ENCODE measurements around the gene ANKRD34A.

The ANKRD34A gene

DNA sequence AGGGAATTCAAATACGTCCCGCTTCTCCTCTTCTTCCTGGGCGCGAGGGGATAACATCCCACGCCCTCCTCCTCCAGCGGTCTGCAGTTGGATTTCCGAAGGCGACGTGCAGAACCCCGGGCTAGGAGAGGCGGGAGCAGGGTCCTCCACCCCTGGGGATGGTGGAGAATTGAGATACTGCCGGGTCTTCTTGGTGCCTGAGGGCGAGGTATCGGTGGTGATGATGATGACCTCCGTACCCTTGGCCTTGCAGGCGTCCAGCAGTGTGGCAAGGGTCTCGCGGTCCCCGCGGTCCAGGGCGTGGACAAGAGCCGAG, 3.3 kb downstream of the ANKRD34A start:
- Histone ChIP-seq H3K27me3 (peaks cover 47% of the 10 kb centered on the region), H3K36me3 (no peaks in the 10 kb centered on the region), H3K4me1 (ENCODE audit: control insufficient read depth in 1 of 2, insufficient read depth in 1 of 2, low read depth in 1 of 2, low read length in 1 of 2) (peaks cover 84 to 85% of the 10 kb centered on the region in 2 experiments), H3K4me3 (ENCODE audit: low read depth in 1 of 2, low read length in 1 of 2) (peak overlapping the region; percentile 66 to 71), H3K9me3 (no peaks in the 10 kb centered on the region), H3K27ac (no peak overlapping the region)
- TF ChIP-seq, protein P1, sequence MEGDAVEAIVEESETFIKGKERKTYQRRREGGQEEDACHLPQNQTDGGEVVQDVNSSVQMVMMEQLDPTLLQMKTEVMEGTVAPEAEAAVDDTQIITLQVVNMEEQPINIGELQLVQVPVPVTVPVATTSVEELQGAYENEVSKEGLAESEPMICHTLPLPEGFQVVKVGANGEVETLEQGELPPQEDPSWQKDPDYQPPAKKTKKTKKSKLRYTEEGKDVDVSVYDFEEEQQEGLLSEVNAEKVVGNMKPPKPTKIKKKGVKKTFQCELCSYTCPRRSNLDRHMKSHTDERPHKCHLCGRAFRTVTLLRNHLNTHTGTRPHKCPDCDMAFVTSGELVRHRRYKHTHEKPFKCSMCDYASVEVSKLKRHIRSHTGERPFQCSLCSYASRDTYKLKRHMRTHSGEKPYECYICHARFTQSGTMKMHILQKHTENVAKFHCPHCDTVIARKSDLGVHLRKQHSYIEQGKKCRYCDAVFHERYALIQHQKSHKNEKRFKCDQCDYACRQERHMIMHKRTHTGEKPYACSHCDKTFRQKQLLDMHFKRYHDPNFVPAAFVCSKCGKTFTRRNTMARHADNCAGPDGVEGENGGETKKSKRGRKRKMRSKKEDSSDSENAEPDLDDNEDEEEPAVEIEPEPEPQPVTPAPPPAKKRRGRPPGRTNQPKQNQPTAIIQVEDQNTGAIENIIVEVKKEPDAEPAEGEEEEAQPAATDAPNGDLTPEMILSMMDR (IDR thresholded peaks at IDR 0.05) = no peak

DNA sequence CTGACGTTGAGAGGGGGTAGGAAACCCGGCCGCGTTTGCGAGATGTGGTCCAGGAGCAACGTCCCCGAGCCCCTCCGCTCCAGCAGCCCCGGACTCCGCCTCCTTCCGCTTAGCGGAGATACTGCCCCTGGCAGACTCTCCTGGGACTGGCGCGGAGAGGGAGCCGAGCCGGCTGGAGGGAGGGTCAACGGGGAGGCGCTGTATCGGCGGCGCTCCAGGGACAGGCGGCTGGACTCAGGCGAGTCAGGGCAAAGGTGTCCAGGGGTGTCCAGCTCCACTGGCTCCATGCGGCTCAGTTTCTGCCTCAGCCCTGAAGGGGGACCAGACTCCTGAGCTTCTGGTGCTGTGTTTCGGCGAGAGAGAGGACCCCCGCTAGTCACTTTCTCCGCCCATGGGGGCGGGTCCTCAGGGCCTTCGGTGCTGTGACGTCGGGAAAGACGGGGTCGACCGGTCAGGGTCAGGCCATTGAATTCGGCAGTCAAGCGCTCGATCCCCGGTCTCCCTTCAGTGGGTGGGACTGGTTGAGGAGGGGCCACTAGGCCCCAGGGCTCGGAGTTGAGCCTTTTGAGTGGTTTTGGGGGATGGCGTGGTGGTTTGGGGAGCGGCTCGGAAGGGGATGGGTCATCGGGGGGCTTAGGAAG, 3.8 kb downstream of the ANKRD34A start:
- TF ChIP-seq, protein P1 (IDR thresholded peaks at IDR 0.05) = no peak
- Histone ChIP-seq H3K4me1 (ENCODE audit: control insufficient read depth in 1 of 2, insufficient read depth in 1 of 2, low read depth in 1 of 2, low read length in 1 of 2) (peaks cover 84 to 90% of the 10 kb centered on the region in 2 experiments), H3K27me3 (peaks cover 47% of the 10 kb centered on the region), H3K4me3 (ENCODE audit: low read depth in 1 of 2, low read length in 1 of 2) (peak overlapping the region; percentile 66 to 71), H3K9me3 (no peaks in the 10 kb centered on the region), H3K27ac (peak overlapping the region; percentile 26), H3K36me3 (no peaks in the 10 kb centered on the region)

DNA sequence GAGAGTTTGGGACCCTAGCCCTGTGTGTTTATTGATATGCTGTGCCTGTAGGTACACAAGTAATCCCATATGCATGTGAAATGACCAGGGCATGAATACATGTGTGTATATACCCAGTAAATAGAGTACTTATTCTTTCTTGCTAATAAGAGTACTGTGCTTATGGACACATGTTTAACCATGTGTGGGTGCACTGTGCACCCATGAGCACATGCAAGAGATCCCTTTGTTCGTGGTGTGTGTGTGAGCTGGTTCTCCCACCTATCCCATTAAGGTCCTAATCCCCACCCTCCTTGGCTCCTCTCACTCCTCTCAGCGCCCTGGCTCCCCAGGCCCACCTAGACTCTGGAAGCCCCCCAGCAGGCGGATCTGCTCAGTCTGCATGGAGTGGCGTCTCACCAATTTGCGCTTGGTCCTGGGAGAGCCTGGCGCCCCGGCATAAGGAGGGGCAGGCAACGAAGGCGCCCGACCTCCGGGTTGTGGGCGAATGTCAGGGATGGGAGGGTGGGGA, 4.4 kb downstream of the ANKRD34A start:
- Histone ChIP-seq H3K9me3 (no peaks in the 10 kb centered on the region), H3K4me1 (ENCODE audit: control insufficient read depth in 1 of 2, insufficient read depth in 1 of 2, low read depth in 1 of 2, low read length in 1 of 2) (peaks cover 78 to 88% of the 10 kb centered on the region in 2 experiments), H3K4me3 (ENCODE audit: low read depth in 1 of 2, low read length in 1 of 2) (peak overlapping the region; percentile 66 to 71), H3K36me3 (no peaks in the 10 kb centered on the region), H3K27me3 (peaks cover 47% of the 10 kb centered on the region), H3K27ac (peak overlapping the region; percentile 26)
- TF ChIP-seq, protein P1 (IDR thresholded peaks at IDR 0.05) = no peak

DNA sequence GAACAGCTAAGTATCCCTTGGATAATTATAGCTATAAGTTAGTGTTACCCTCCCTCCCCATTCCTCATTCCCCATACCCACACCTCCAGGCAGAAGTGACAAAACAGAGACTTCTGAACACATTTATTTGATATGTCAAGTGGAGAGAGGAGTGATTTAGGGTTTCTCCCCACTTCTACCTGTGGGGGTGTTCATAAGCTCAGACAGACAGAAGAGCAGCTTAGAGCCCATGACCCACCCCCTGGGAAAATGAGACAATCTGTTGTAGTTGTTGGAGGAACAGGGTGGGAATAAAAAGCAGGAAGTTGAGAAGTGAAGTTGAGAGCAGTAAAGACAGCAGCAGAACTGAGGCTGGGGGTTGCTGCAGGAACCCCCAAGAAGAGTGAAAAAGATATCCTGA, 5.0 kb downstream of the ANKRD34A start:
- Histone ChIP-seq H3K4me1 (ENCODE audit: control insufficient read depth in 1 of 2, insufficient read depth in 1 of 2, low read depth in 1 of 2, low read length in 1 of 2) (peaks cover 74 to 84% of the 10 kb centered on the region in 2 experiments), H3K9me3 (no peaks in the 10 kb centered on the region), H3K27ac (no peak overlapping the region), H3K4me3 (ENCODE audit: low read depth in 1 of 2, low read length in 1 of 2) (no peak overlapping the region), H3K36me3 (no peaks in the 10 kb centered on the region), H3K27me3 (peaks cover 47% of the 10 kb centered on the region)
- TF ChIP-seq, protein P1 (IDR thresholded peaks at IDR 0.05) = no peak

DNA sequence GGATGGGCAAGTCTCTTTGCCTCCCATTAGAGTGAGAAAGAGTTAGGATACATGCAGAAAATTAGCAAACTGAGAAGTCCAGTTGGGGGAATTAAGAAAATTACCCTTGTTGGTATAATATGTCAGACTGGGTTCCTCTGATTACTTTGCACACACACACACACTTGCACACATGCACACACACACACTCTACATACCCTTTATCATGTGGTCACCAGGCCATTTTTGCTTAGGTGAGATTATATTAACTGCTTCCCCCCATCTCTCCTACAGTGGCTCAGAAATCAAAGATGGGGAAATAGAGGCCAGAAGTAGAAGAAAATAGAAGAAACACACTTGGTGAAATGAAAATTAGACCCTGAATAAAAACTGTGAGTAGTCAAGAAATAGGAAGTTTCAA, 5.6 kb downstream of the ANKRD34A start:
- Histone ChIP-seq H3K27me3 (peaks cover 47% of the 10 kb centered on the region), H3K4me1 (ENCODE audit: control insufficient read depth in 1 of 2, insufficient read depth in 1 of 2, low read depth in 1 of 2, low read length in 1 of 2) (peaks cover 68 to 79% of the 10 kb centered on the region in 2 experiments), H3K4me3 (ENCODE audit: low read depth in 1 of 2, low read length in 1 of 2) (no peak overlapping the region), H3K9me3 (no peaks in the 10 kb centered on the region), H3K36me3 (no peaks in the 10 kb centered on the region), H3K27ac (no peak overlapping the region)
- TF ChIP-seq, protein P1 (IDR thresholded peaks at IDR 0.05) = no peak

Data from neutrophil (primary cell).